Glomerular visceral epithelial cell (primary cell): ENCODE measurements around the gene CBLN4.

ENCODE experiments used
- DNase-seq: peaks from one replicate; pipeline ENCODE4 v3.0.0-alpha.2; 2016; ENCODE audit errors: extremely low spot score

The CBLN4 gene

GRCh38 chr20:56005389-56005715, at the start of gene CBLN4:
Gene CBLN4 (minus strand): TSS chr20:56005519. CDS start chr20:56004171, 1,348 bp downstream.
- DNase-seq: no peak

GRCh38 chr20:56043227-56043626, 37.9 kb upstream of the CBLN4 start:
- no peak for DNase-seq

GRCh38 chr20:56032251-56032650, 26.9 kb upstream of the CBLN4 start:
- no peak for DNase-seq

GRCh38 chr20:56018716-56019115, 13.4 kb upstream of the CBLN4 start:
- DNase-seq: no peak

GRCh38 chr20:56018194-56018593, 12.9 kb upstream of the CBLN4 start:
- no peak for DNase-seq

GRCh38 chr20:56017560-56017959, 12.2 kb upstream of the CBLN4 start:
- no peak for DNase-seq

GRCh38 chr20:56014998-56015397, 9.7 kb upstream of the CBLN4 start:
- no peak for DNase-seq

GRCh38 chr20:56014151-56014550, 8.8 kb upstream of the CBLN4 start:
- DNase-seq: no peak

GRCh38 chr20:56004611-56005388, 519 bp downstream of the CBLN4 start:
- DNase-seq: no peak

- DNase-seq: no peak
Observed at GRCh38 chr20:56004007-56004406, 1.3 kb downstream of the CBLN4 start.

GRCh38 chr20:56002908-56003800, 2.2 kb downstream of the CBLN4 start:
- DNase-seq: no peak

GRCh38 chr20:56001890-56002289, 3.4 kb downstream of the CBLN4 start:
- DNase-seq: no peak

- no peak for DNase-seq
Observed at GRCh38 chr20:56001106-56001785, 4.1 kb downstream of the CBLN4 start.

GRCh38 chr20:55978550-55978949, 26.8 kb downstream of the CBLN4 start:
- no peak for DNase-seq

- DNase-seq: no peak
Observed at GRCh38 chr20:55977690-55978459, 27.4 kb downstream of the CBLN4 start.

GRCh38 chr20:55974491-55975202, 30.7 kb downstream of the CBLN4 start:
- DNase-seq: no peak

- no peak for DNase-seq
Observed at GRCh38 chr20:55964790-55965189, 40.5 kb downstream of the CBLN4 start.

- DNase-seq: no peak
Observed at GRCh38 chr20:55961376-55962330, 43.7 kb downstream of the CBLN4 start.

- no peak for DNase-seq
Observed at GRCh38 chr20:55953201-55953600, 52.1 kb downstream of the CBLN4 start.

- no peak for DNase-seq
Observed at GRCh38 chr20:55947701-55948100, 57.6 kb downstream of the CBLN4 start.
